Stimulated activated CD8-positive, alpha-beta memory T cell treated with anti-CD3 and anti-CD28 coated beads, Interleukin-12 subunit alpha, Interleukin-12 subunit beta, amount 100 ng/mL, for 24 hours (primary cell): ENCODE measurements around the gene JADE1.

Experiments used
- DNase-seq: peaks from one replicate; pipeline ENCODE4 v3.0.0-alpha.2; 2020; ENCODE audit errors: extremely low read depth

The JADE1 gene

DNA sequence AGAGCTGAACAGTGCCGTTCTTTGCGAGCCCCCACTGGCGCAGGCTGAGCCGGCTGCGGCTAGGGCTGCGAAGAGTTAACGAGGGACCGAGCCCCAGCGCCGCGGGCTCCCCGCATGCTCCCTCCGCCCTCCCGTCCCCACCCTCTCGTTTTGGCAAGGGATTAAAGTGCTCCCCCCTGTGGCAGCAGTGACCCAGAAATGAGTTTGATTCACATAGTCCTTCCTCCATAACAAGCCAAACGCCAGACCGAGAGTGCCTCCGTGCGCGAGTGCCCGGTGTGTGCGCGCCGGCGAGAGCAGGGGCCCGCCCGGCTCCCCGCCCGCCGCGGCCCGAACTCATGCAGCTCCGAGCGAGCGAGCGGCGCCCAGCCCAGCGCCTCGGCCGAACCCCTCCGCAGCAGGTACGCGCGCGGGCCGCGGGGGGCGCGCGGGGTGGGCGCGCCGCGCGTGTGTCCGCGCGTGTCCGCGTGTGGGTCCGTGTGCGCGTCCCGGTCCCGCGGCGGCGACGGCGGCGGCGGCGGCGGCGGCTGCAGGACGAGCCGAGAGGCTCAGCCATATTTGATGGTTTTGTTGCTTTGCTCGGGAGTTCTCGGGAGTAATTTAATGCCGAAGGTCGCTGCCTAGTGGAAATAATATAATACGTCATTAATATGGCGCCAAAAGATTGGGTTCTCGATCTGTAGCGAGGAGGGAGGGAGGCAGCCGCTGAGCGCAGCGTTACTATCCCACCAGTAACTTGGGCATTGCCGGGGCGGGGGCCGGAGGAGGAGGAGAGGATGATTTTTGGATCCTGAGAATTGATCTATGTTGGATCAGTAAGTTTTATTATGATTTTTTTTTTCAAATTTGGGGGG lies at the start of gene JADE1:
Gene JADE1, plus strand, starts transcription at position 224 of the 854 bp plus-strand sequence. CDS start 22,059 bp downstream, outside the sequence.
- peak; percentile 80 for DNase-seq

GRCh38 chr4:128766781-128767180 lies 42.7 kb upstream of the JADE1 start:
- DNase-seq, result no peak

DNA sequence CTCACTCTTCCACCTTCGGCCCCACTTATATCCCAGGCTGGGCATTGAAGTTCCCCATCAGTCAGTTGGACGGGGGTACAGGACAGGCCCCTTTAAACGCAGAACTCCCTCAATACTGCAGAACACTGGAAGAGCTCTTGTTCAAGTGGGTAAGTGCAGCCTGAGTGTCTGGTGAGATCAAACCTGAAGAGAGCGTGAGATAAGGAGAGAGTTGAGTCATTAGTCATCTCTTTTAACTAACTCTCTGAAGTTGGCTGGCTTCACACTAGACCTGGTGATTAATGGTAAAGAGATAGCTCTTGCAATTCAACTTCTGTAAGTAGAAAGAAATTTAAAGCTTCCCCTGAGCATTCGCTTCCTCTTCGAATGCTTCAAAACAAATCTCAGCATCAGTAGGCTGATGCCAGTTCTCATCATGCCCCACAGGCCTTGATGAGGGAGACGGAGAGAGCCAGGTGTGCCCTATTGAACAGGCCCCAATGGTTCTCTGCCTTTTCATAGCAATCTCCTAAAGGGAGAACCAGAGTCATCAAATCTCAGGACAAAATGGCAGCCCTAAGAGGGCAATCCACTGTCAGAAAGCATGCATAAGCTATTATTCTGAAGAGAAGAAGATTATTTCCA lies 41.0 kb upstream of the JADE1 start:
- no peak for DNase-seq

DNA sequence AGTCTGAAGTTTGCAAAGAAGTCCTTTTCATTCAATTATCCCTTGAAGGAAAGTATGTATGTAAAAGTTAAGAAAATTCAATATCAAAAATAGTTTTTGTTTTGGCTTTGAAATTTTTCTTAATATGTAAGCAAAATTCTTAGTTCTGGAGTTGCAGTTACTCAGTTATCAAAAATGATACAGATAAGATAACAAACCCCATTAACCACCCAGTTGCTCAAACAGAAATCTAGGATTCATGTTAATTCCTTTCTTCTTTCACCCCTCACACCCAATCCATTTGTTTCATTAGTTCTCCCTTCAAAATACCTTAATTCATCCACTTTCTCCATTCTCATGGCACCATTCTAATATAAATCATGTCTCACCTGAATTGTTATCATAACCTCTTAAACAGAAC lies 40.5 kb upstream of the JADE1 start:
- no peak for DNase-seq

GRCh38 chr4:128770807-128771206 lies 38.7 kb upstream of the JADE1 start:
- no peak for DNase-seq

DNA sequence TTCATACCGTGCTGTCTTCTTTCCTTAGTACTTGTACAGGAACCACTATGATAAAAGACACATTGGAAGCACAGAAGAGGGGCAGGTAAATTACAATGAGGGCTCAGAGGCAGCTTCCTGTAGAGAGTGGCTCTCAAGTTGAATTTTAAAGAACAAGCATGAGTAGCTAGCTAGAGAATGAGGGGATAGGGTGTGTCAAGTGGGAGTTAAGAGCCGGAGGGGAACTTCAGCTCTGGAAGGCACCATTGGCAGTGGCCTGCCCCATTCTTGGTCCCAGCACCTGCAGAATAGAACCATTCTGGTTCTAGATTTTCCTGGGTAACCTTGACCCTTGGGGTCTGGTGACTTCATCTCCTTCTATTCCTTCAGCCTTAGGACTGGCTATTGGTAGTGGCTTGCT lies 34.0 kb upstream of the JADE1 start:
- DNase-seq, result no peak

GRCh38 chr4:128775916-128776315 lies 33.6 kb upstream of the JADE1 start:
- no peak for DNase-seq

DNA sequence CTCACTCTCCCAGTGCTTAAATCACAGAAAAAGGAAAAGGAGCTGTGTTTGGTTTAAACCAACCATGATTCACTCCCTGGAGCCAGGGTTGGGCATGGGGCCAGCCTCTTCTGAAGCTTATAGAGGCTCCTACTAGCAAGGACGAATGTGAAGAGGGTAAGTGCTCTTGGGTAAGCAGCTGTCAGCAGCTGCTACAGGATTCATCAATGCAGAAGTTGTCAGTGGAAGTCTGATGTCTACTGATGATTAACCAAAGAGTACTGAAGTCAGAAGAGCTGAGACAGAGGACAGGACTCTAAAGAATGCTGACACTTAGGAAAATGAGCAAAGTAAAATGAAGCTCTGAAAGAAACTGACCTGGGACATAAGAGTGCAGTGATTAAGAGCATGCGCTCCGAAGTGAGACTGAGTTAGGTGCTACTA lies 32.7 kb upstream of the JADE1 start:
- DNase-seq, result no peak

GRCh38 chr4:128780688-128781087 lies 28.8 kb upstream of the JADE1 start:
- no peak for DNase-seq

- DNase-seq, result no peak
Measured at GRCh38 chr4:128782076-128782715, 27.3 kb upstream of the JADE1 start.

GRCh38 chr4:128782875-128783614 lies 26.5 kb upstream of the JADE1 start:
- no peak for DNase-seq

- no peak for DNase-seq
Measured at GRCh38 chr4:128787509-128788311, 21.8 kb upstream of the JADE1 start.

DNA sequence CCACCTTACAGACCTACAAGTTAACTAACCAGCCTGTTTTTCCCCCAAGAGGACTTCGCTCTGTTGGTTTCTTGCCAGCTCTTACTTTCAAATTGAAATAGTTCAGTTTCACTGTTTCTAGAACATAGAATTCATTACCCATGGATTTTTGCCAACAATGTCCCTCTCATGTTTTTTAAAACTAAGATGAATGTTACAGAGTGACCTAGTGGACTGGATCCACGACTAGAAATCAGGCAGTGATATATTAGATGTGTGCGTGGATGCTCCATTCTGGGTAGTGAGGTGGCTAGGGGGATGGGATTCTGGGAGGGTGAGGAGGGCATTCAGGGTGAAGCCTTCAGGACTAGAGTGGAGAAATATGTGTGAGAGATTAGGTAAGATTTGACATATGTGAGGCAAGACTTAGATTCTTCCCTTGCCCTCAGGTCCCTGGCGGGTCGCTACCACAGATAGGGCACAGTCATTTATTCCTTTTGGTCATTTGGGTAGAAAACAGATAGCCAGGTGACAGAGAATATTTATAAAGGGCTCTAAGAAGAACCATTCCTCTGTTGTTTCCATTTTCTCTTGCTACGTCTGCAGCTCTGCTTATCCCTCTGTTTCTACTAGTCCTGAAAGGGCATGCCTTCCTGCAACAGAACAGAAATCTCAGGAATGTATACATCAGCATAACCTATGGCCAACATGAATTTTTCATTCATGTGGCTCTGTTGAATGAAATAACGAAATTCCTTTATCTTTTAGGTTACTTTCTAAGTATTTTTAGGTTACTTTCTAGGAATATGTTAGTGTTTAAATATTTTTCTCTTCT lies 15.4 kb upstream of the JADE1 start:
- DNase-seq, result no peak

DNA sequence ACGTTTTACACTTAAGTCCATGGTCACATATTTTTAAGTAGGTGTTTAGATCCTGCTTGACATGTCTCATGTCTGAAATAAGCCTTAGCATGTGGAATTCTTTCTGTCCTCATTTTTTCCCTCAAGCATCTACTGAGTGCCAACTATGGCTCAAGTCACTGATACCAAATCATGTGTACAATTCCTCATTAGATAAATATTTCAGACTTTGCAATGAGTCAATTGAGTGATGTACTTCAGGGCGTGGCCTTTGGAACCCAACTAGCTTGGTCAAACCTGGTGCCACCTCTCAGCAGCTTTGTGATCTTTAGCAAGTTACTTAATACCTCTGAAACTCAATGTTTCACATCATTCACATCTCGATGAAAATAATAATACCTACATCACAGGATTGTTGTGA lies 12.6 kb upstream of the JADE1 start:
- no peak for DNase-seq

- DNase-seq, result no peak
Measured at GRCh38 chr4:128800284-128800683, 9.2 kb upstream of the JADE1 start.

GRCh38 chr4:128800701-128801284 lies 8.7 kb upstream of the JADE1 start:
- no peak for DNase-seq

GRCh38 chr4:128802680-128803628 lies 6.5 kb upstream of the JADE1 start:
- DNase-seq, result no peak

GRCh38 chr4:128803783-128804182 lies 5.7 kb upstream of the JADE1 start:
- DNase-seq, result no peak

DNA sequence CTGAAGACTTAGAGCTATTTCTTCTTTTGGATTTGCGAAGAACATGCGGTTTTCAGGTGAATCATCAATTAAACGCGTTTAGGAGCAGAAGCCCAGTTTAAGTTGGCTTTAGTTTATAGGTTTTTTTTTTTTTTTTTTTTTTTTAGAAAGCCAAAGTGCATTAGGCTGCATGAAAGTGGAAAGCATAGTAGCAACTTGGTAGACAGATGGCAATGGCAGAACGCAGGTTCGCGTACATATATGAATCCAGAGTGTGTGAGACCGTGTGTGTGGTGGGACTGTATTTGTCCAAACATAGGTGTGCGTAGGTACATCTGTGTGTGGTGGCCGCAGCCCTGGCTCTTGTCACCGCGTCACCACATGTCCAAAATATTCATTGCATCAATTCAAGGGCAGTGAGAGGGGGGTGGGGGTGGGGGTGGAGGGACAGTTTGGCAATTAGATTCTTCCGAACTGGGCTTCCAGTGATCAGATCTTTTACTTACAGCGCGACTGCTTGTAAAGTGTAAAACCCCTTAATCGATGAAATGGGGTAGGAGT lies 901 bp downstream of the JADE1 start:
- no peak for DNase-seq
